SK-N-SH (cell line): Measurements from ENCODE around the gene KCNB1.

ENCODE experiments used
- CHD2 ChIP-seq: fragments of 150-350 bp; IDR thresholded peaks from 2 replicates; pipeline ENCODE4 v1.6.1; 2018; ENCODE audit warnings: low read length; ENCODE audit not compliant: partially characterized antibody
- CTCF ChIP-seq: fragments of 200-600 bp; sonication (generic); IDR thresholded peaks from 2 replicates; pipeline ENCODE4 v1.6.1; 2017; ENCODE audit warnings: antibody characterized with exemption, mild to moderate bottlenecking, moderate library complexity
- EP300 ChIP-seq, 2 experiments: IDR thresholded peaks; 2 replicates each; pipeline versions ENCODE4 v1.4.0 to v1.6.1; 2012; ENCODE audit warnings: borderline replicate concordance in 1 of 2, low read depth in 1 of 2, low read length in 1 of 2
- EZH2phosphoT487 ChIP-seq: fragments of 200-600 bp; sonication (generic); IDR thresholded peaks from 2 replicates; pipeline ENCODE4 v1.6.1; 2017; ENCODE audit warnings: low read depth, mixed run types, mild to moderate bottlenecking, antibody characterized with exemption, moderate library complexity, borderline replicate concordance
- POLR2AphosphoS5 ChIP-seq: IDR thresholded peaks from 2 replicates; pipeline ENCODE4 v1.6.1; 2012; ENCODE audit warnings: low read depth, low read length
- SIN3A ChIP-seq: IDR thresholded peaks from 2 replicates; pipeline ENCODE4 v1.6.1; 2012; ENCODE audit warnings: low read depth, mild to moderate bottlenecking, low read length, moderate library complexity, borderline replicate concordance
- TAF1 ChIP-seq: IDR thresholded peaks from 2 replicates; pipeline ENCODE4 v1.6.1; 2012; ENCODE audit warnings: low read depth, mild to moderate bottlenecking, low read length, moderate library complexity, borderline replicate concordance
- TF ChIP-seq, protein P1 (sequence below): IDR thresholded peaks from 2 replicates; pipeline ENCODE4 v1.4.0; 2012; ENCODE audit warnings: low read depth, borderline replicate concordance

DNA sequence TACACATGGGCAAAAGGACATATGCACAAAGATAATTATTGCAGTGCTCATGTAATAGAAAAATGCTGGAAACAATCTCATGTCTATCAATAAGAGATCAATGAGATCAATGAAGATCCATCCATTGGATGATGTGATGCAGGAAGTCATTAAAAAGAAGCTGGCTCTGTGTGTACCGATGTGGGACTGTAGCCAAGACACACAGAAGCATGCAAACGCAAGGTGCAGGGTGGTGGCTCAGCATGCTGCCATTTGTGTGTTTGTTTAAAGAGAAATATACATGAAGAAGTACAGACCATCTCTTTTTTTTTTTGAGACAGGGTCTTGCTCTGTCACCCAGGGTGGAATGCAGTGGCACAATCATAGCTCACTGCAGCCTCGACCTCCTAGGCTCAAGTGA lies 33.1 kb upstream of the KCNB1 start:
- no peak for TF ChIP-seq CHD2
- no peak for TF ChIP-seq CTCF
- no peak for TF ChIP-seq EP300 (IDR thresholded peaks at IDR 0.05; ENCODE audit: borderline replicate concordance in 1 of 2, low read depth in 1 of 2, low read length in 1 of 2)
- no peak for TF ChIP-seq EZH2phosphoT487
- TF ChIP-seq, protein P1, sequence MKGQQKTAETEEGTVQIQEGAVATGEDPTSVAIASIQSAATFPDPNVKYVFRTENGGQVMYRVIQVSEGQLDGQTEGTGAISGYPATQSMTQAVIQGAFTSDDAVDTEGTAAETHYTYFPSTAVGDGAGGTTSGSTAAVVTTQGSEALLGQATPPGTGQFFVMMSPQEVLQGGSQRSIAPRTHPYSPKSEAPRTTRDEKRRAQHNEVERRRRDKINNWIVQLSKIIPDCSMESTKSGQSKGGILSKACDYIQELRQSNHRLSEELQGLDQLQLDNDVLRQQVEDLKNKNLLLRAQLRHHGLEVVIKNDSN, result no peak
- TF ChIP-seq POLR2AphosphoS5, result no peak
- no peak for TF ChIP-seq SIN3A
- no peak for TF ChIP-seq TAF1
